Measurements from ENCODE around the gene CNN1. TPM values are rescaled to one million over a fixed set of nuclear protein-coding genes. Genes with fewer than 3 reads are reported as not detected.

Gene CNN1
- total and polyA plus RNA-seq, 2 of the 4 experiments (the other 2 are of a cell fraction) = 102 to 196 TPM

DNA sequence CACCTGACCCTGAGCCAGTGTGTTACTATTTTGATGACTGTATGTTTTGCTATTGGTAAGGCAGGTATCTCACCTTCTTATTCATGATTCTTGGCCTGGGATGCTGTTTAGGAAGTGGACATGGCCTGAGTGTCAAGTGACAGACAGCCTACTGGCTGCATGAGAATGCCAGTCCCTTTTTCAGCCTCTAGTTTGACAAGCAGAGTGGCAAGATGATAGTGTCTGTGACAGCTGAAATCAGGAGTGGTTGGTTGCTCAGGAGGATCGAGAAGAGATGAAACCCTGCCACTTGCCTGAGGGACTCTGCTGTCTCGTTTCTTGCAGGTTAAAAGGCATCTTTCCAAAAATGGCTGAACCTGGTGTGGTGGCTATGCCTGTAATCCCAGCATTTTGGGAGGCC lies 27.5 kb downstream of the CNN1 start:
- ChIA-PET CTCF (no interaction called here), POLR2A (ENCODE audit: unreplicated experiment) (no interaction called here)
- DNase-seq = no peak
- H2BK5ac ChIP-seq (ENCODE audit: low read depth, low read length, poor library complexity, severe bottlenecking) = no peak overlapping the region
- no peak overlapping the region for H4K91ac ChIP-seq (ENCODE audit: insufficient read depth, low read depth, low read length)
- H2AK9ac ChIP-seq (replicated peaks; ENCODE audit: low read depth, low read length, poor library complexity) = no peak overlapping the region
- ATAC-seq (ENCODE audit: low read depth) = no peak
- no peak overlapping the region for H3K14ac ChIP-seq (replicated peaks; ENCODE audit: low read depth, low read length)
- H3K4ac ChIP-seq (ENCODE audit: low read depth, low read length) = no peak overlapping the region
- H3K56ac ChIP-seq (ENCODE audit: extremely low read depth, insufficient read depth, low read length) = no peak overlapping the region
- dilution Hi-C loops (cut with HindIII; ENCODE audit: low sequenced_read_pairs, unreplicated experiment) (no loop called here), intact Hi-C loops (cut with micrococcal nuclease) (no loop called here), in situ Hi-C loops (cut with MboI; ENCODE audit: low sequenced_read_pairs) (no loop called here)
- H2BK120ac ChIP-seq (ENCODE audit: low read depth, low read length) = no peak overlapping the region
- BruUV-seq (replicated peaks) = no TSS peak
- no peaks in the 10 kb centered on the region for H4K20me1 ChIP-seq (ENCODE audit: insufficient read depth, low read length)
- H2AFZ ChIP-seq (replicated peaks; ENCODE audit: low read length, poor library complexity) = no peak overlapping the region
- H3K23ac ChIP-seq (ENCODE audit: low read depth, low read length) = no peak overlapping the region
- H2BK15ac ChIP-seq (ENCODE audit: low read depth, low read length) = no peak overlapping the region
- no peak overlapping the region for H3K4me2 ChIP-seq (ENCODE audit: low read depth, low read length)
- H4K8ac ChIP-seq (ENCODE audit: low read depth in 2 of 2, low read length in 2 of 2) = no peak overlapping the region
- H3K27ac ChIP-seq (ENCODE audit: insufficient read depth, low read length) = no peak overlapping the region
- no peak overlapping the region for H3K4me3 ChIP-seq (ENCODE audit: insufficient read depth, low read depth, low read length)
- no peak overlapping the region for H2BK20ac ChIP-seq (ENCODE audit: low read depth, low read length)
- no peak overlapping the region for H3K18ac ChIP-seq (ENCODE audit: low read depth, low read length)
- no peaks in the 10 kb centered on the region for H3K4me1 ChIP-seq (ENCODE audit: control insufficient read depth, insufficient read depth, low read length)
- no peaks in the 10 kb centered on the region for H3K27me3 ChIP-seq (ENCODE audit: control insufficient read depth, insufficient read depth, low read length)
- WGBS, 2 experiments (ENCODE audit: extremely low coverage in 2 of 2, insufficient read length in 1 of 2) = 83% methylated on average over 1 of the region's 2 CpGs; no CpG with 5 or more reads in 1 of the 2 experiments
- H3K36me3 ChIP-seq (ENCODE audit: control insufficient read depth, insufficient read depth, low read length) = no peaks in the 10 kb centered on the region
- no peaks in the 10 kb centered on the region for H3K9me3 ChIP-seq (ENCODE audit: control insufficient read depth, insufficient read depth, low read length)
- TF ChIP-seq MAZ (IDR thresholded peaks at IDR 0.05; ENCODE audit: borderline replicate concordance, low read depth, low read length) (no peak), POLR2A (IDR thresholded peaks at IDR 0.05; ENCODE audit: low read depth, low read length) (no peak), FOS (IDR thresholded peaks at IDR 0.05; ENCODE audit: low read depth, low read length) (no peak), CEBPB (IDR thresholded peaks at IDR 0.05; ENCODE audit: low read depth, low read length) (no peak), CHD1 (IDR thresholded peaks at IDR 0.05; ENCODE audit: low read depth, low read length) (no peak), BHLHE40 (IDR thresholded peaks at IDR 0.05; ENCODE audit: low read depth, low read length) (no peak), USF2 (IDR thresholded peaks at IDR 0.05; ENCODE audit: low read depth, low read length) (no peak)
- no peak overlapping the region for H4K5ac ChIP-seq (ENCODE audit: low read depth, low read length)
- H3K9ac ChIP-seq (ENCODE audit: low read depth, low read length) = no peak overlapping the region
- no peak overlapping the region for H2AK5ac ChIP-seq (ENCODE audit: low read depth, low read length)
- no peaks in the 10 kb centered on the region for H3K9me1 ChIP-seq (ENCODE audit: insufficient read depth, low read length)
- H3K79me1 ChIP-seq (ENCODE audit: low read depth in 1 of 2, low read length in 2 of 2) = no peaks in the 10 kb centered on the region

Measured in IMR-90 (cell line).